DMS114 treated with DMSO at 0.1 percent for 48 hours (cell line): ENCODE data around the gene DLL4.

ENCODE experiments used
- DNase-seq: peaks from one replicate; lab custom pipeline; 2025; ENCODE audit not compliant: unreplicated experiment; lab: John Stamatoyannopoulos, UW

The DLL4 gene

GRCh38 chr15:40928821-40929659 is at the start of gene DLL4:
Gene DLL4, plus strand, starts transcription at chr15:40929340. Its CDS starts 329 bp downstream, at chr15:40929669.
- peak; percentile 76 for DNase-seq

DNA sequence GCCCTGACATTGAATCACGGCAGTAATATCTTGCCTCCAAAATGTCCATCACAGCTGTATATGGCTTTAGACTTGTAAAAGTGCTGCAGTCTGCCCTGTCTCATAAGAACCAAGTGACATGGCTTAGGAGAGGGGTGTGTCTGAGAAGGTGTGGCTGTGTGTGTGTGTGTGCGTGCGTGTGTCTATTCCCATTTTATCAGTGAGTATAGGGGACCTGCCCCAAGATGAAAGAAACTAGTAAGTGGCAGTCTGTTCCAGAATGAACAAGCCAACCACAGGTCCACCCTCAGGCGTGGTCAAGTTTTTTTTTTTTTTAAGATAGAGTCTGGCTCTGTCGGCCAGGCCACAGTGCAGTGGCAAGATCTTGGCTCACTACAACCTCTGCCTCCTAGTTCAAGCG is 49.5 kb upstream of the DLL4 start:
- no peak for DNase-seq

GRCh38 chr15:40881351-40881750 is 47.8 kb upstream of the DLL4 start:
- DNase-seq, result no peak

GRCh38 chr15:40886586-40886985 is 42.6 kb upstream of the DLL4 start:
- DNase-seq, result no peak

GRCh38 chr15:40889112-40889511 is 40.0 kb upstream of the DLL4 start:
- no peak for DNase-seq

DNA sequence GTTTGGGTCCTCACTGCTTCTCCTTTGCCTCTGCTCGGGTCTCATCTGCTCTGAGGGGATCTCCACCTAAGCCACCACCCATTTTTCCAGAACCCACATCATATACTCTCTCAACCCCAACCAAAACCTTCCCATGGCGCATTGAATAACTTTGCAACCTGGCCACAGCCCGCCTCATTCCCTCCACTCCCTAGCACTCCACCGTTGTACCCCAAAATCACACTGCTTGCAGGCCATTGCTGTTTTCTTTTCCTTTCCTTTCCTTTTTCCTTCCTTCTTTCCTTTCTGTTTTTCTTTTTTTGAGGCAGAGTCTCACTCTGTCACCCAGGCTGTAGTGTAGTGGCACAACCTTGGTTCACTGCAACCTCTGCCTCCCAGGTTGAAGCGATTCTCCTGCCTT is 38.0 kb upstream of the DLL4 start:
- no peak for DNase-seq

DNA sequence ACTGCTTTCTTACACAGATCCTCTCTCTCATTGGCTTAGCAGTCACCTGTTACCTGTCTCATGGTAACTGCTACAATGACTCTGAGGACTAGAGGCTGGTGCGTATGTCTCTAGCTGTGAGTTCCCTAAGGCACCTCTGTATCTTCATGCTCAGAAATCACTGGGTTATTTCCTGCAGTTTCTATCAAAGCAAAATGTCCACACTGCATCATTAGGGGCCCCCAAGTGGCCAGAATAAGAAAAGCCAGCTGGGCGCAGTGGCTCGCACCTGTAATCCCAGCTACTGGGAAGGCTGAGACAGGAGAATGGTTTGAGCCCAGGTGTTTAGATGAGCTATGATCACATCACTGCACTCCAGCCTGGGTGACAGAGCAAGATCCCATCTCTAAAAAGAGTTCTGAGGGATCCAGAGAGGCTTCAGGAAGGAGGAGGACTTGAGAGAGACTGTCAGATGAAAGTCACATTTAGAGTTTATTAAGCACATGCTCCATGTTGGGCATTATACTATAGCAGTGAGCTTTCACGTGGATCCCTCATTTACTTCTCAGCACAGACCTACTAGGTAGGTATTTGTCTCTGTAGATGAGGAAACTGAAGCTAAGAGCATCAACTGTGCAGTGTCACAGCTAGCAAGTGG is 37.2 kb upstream of the DLL4 start:
- DNase-seq, result no peak

GRCh38 chr15:40892447-40893012 is 36.6 kb upstream of the DLL4 start:
- DNase-seq, result no peak

DNA sequence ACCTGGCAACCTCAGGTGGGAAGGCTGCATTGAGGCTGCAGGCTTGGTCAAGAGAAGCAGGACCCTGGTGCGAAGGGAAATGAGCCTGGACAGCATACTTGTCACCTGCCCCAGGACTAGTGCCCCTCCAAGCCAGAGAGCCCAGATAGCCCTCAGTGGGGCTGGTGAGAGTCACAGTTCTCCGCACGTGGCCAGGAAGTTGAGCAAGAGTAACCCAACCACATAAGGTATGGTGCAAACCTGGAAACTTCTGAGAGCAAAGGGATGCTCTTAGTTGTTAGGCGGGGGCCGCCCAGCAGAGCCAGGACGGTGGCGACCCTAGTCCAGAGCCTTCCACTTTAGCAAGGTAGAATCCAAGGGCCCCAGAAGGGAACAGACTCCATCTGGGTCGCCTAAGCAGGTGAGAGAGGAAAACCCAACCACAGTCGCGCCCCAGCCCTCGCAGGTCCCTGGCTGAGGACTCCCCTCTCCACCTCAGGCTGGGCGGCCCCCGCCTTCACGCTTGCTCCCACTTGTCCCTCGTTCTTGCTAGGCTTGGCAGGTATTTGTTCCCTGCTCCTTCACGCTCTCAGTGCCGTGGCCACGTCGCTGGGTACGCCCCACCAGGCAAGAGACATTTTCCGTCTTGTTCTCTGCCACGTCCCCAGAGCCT is 36.0 kb upstream of the DLL4 start:
- no peak for DNase-seq

DNA sequence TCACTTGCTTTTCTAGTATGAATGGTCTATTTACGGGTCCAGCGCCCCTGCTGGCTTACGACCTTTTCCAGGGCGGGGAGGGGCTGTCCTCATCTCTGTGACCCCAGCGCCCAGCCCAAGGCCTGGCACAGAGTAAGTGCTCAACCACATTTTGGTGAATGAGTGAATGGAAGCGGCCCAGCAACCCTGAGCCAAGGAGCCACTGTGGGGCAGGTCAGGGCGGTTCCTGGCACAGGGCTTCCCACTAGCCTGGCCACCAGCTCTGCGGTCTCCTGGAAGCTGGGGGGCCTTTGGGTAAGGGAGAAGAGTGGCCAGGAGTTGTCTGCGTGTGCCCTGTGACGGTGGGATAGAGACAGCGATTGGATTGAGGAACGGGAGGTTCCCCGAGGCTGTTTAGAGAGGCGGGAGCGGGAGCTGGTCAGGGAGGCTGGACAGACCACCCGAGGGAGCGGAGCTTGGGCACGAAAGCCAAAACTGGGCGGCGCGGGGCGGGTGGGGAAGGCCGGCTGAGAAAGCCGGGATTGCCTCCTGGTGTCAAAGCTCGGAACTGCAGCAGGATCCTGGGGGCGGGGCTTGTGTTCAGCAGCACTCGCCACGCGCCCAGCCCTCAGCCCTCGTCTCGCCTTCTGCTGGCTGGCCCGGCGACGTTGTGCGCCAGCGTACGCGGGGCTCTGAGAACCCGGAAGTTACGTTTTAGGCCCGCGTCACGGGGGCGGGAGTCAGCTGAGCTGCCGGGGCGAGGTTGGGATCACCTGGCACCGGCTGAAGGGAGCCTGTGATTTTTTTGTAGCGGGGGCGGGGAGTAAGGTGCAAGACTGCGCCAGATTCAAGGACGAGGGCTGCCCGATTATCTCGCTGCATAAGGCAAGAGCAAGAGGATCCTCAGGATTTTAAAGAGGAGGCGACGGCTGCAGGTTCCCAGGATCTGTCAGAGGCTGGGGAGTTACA is 35.1 kb upstream of the DLL4 start, which contains the start of gene VPS18:
VPS18 (plus strand) TSS at position 718 of the 948 bp plus-strand sequence. CDS start 319 bp downstream, outside the sequence.
- peak; percentile 93 for DNase-seq

- peak; percentile 75 for DNase-seq
These were observed 34.3 kb upstream of the DLL4 start for GRCh38 chr15:40894681-40895448.

- DNase-seq, result no peak
These were observed 29.5 kb upstream of the DLL4 start for GRCh38 chr15:40899536-40900207.

GRCh38 chr15:40900256-40901052 is 28.7 kb upstream of the DLL4 start:
- DNase-seq, result no peak

DNA sequence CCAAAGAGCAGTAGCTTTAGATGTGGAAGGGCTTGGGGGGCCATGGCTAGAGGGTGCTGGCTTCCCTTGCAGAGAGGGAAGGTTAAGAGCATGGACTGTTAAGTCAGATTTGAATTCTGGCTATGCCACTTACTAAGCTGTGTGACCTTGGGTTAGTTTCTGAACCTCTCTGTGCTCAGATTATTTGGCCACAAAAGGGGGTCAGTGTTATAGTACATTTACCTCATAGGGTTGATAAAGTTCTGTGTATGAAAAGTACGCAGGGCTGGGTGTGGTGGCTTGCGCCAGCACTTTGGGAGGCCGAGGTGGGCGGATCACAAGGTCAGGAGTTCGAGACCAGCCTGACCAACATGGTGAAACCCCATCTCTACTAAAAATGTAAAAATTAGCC is 28.1 kb upstream of the DLL4 start:
- DNase-seq, result no peak

- no peak for DNase-seq
These were observed 26.3 kb upstream of the DLL4 start for GRCh38 chr15:40902605-40903561.

- DNase-seq, result no peak
These were observed 24.5 kb upstream of the DLL4 start for GRCh38 chr15:40904552-40905201.
